Fibroblast of lung (primary cell): ENCODE data around the gene EML3. TPM values are rescaled to one million over a fixed set of nuclear protein-coding genes. Genes with fewer than 3 reads are reported as not detected.

Experiments used
- DNase-seq, 2 donors: peaks; one replicate each; pipeline versions ENCODE4 v3.0.0 to v3.0.0-alpha.2; 2010; ENCODE audit warnings: low read depth in 2 of 2
- H2AFZ ChIP-seq: 2 replicates; pipeline ENCODE4 v1.5.1; 2012; ENCODE audit warnings: low read length, control low read depth, inconsistent platforms
- H3K27ac ChIP-seq: 2 replicates; pipeline ENCODE4 v1.5.1; 2011; ENCODE audit warnings: low read length, control low read depth; ENCODE audit not compliant: insufficient read depth
- H3K27me3 ChIP-seq: 2 replicates; pipeline ENCODE4 v1.5.1; 2011; ENCODE audit warnings: mild to moderate bottlenecking, low read length; ENCODE audit not compliant: control insufficient read depth, insufficient read depth
- H3K36me3 ChIP-seq: 2 replicates; pipeline ENCODE4 v1.5.1; 2011; ENCODE audit warnings: low read length; ENCODE audit not compliant: control insufficient read depth, insufficient read depth
- H3K4me1 ChIP-seq: 2 replicates; pipeline ENCODE4 v1.5.1; 2011; ENCODE audit warnings: low read length; ENCODE audit not compliant: control insufficient read depth, insufficient read depth; ENCODE audit errors: extremely low read depth
- H3K4me2 ChIP-seq: 2 replicates; pipeline ENCODE4 v1.5.1; 2011; ENCODE audit warnings: low read length, control low read depth; ENCODE audit not compliant: insufficient read depth; ENCODE audit errors: extremely low read depth
- H3K4me3 ChIP-seq, 4 experiments: fragments of 200-600 bp in 1 of 4; sonication (generic) in 1 of 4; replicated peaks in 1 of 4; 2 replicates each; pipeline ENCODE4 v1.5.1; 2011 to 2016; ENCODE audit warnings: low read length in 4 of 4, low read depth in 3 of 4, mild to moderate bottlenecking in 3 of 4, control low read depth in 2 of 4, inconsistent platforms in 1 of 4, mixed read lengths in 1 of 4; ENCODE audit not compliant: insufficient read depth in 1 of 4; ENCODE audit errors: control extremely low read depth in 1 of 4
- H3K79me2 ChIP-seq: 2 replicates; pipeline ENCODE4 v1.5.1; 2012; ENCODE audit warnings: mild to moderate bottlenecking, low read length, inconsistent platforms; ENCODE audit not compliant: control insufficient read depth, insufficient read depth
- H3K9ac ChIP-seq: 2 replicates; pipeline ENCODE4 v1.5.1; 2011; ENCODE audit warnings: mild to moderate bottlenecking, low read length, control low read depth; ENCODE audit not compliant: insufficient read depth
- H3K9me3 ChIP-seq: 2 replicates; pipeline ENCODE4 v1.5.1; 2012; ENCODE audit warnings: low read depth, low read length; ENCODE audit not compliant: control insufficient read depth, insufficient read depth
- H4K20me1 ChIP-seq: 2 replicates; pipeline ENCODE4 v1.5.1; 2011; ENCODE audit warnings: low read length; ENCODE audit not compliant: control insufficient read depth, insufficient read depth; ENCODE audit errors: extremely low read depth
- CTCF ChIP-seq, 2 donors: IDR thresholded peaks in 1 of 2; conservative IDR thresholded peaks in 1 of 2; 1 replicate in 1 of 2; 2 replicates in 1 of 2; pipeline ENCODE4 v1.5.1; 2011 to 2012; ENCODE audit warnings: low read length in 2 of 2, control low read depth in 1 of 2, inconsistent platforms in 1 of 2, low read depth in 1 of 2, mild to moderate bottlenecking in 1 of 2
- EZH2 ChIP-seq: IDR thresholded peaks from 2 replicates; pipeline ENCODE4 v1.5.1; 2012; ENCODE audit warnings: low read length, control low read depth, mild to moderate bottlenecking; ENCODE audit errors: missing control alignments
- polyA plus RNA-seq, 2 donors: library from polyadenylated mRNA; depleted of rRNA in 1 of 2; stranded (reverse) in 1 of 2; unstranded in 1 of 2; fragments of >200 nt; gene quantifications; 2 replicates each; pipeline ENCODE4 v1.2.1, GENCODE V29; 2011 to 2012; ENCODE audit warnings: missing spikeins in 1 of 2
- total RNA-seq: library from RNA; depleted of rRNA; stranded (reverse); fragments of >200 nt; gene quantifications from 2 replicates; pipeline ENCODE4 v1.2.1, GENCODE V29; 2014

EML3 gene
- total and polyA plus RNA-seq, 2 donors (not counting 1 experiment from before 2014, with no cell fraction given) = 20.5 to 22.6 TPM

DNA sequence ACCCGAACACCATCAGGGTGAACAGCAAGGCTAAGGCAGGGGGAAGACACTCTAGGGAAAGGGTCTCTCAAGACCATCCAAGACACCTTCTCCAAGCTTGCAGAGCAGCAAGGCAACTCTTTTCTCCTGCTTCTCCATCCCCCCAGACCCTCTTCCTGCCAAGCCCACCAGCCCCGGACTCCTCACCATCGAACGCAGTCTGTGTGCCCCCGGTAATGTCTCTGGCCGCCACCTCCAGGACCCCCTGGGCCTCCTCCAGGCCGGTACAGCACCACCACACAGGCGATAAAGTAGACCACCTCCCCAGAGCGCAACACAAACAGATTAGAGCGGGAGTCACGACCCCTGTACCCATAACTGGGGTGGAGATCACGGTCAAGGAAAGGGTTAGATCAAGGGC lies 3.8 kb downstream of the EML3 start:
- no peaks in the 10 kb centered on the region for H3K79me2 ChIP-seq
- no peaks in the 10 kb centered on the region for H4K20me1 ChIP-seq
- no peaks in the 10 kb centered on the region for H3K9me3 ChIP-seq
- H3K4me3 ChIP-seq = no peak overlapping the region
- H3K27me3 ChIP-seq = no peaks in the 10 kb centered on the region
- H3K36me3 ChIP-seq = peaks cover 9% of the 10 kb centered on the region
- H3K4me1 ChIP-seq = peaks cover 12% of the 10 kb centered on the region
- no peak for DNase-seq
- no peak for TF ChIP-seq EZH2
- no peak for TF ChIP-seq CTCF (conservative IDR thresholded peaks at IDR 0.05 in 1 of 2, IDR thresholded peaks at IDR 0.05 in 1 of 2; ENCODE audit: low read depth in 1 of 2, low read length in 2 of 2)
- H3K9ac ChIP-seq = no peak overlapping the region
- no peak overlapping the region for H2AFZ ChIP-seq
- H3K27ac ChIP-seq = no peak overlapping the region
- H3K4me2 ChIP-seq = no peak overlapping the region

- H3K79me2 ChIP-seq = no peaks in the 10 kb centered on the region
- no peak for TF ChIP-seq EZH2
- peaks cover 6% of the 10 kb centered on the region for H3K4me1 ChIP-seq
- H4K20me1 ChIP-seq = no peaks in the 10 kb centered on the region
- H3K9me3 ChIP-seq = no peaks in the 10 kb centered on the region
- no peak overlapping the region for H2AFZ ChIP-seq
- H3K27me3 ChIP-seq = no peaks in the 10 kb centered on the region
- H3K4me3 ChIP-seq = no peak overlapping the region
- H3K4me2 ChIP-seq = no peak overlapping the region
- H3K9ac ChIP-seq = no peak overlapping the region
- no peak overlapping the region for H3K27ac ChIP-seq
- H3K36me3 ChIP-seq = peaks cover 9% of the 10 kb centered on the region
- no peak for DNase-seq
Measured at GRCh38 chr11:62607714-62608113, 4.9 kb downstream of the EML3 start.

- Histone ChIP-seq H3K27ac (no peak overlapping the region), H3K79me2 (peaks cover 6% of the 10 kb centered on the region), H3K36me3 (peaks cover 9% of the 10 kb centered on the region), H3K4me3 (no peak overlapping the region), H3K9ac (no peak overlapping the region), H3K4me2 (no peak overlapping the region), H3K4me1 (peaks cover 4% of the 10 kb centered on the region), H3K27me3 (no peaks in the 10 kb centered on the region), H3K9me3 (no peaks in the 10 kb centered on the region), H4K20me1 (no peaks in the 10 kb centered on the region), H2AFZ (no peak overlapping the region)
- TF ChIP-seq CTCF (conservative IDR thresholded peaks at IDR 0.05 in 1 of 2, IDR thresholded peaks at IDR 0.05 in 1 of 2; ENCODE audit: low read depth in 1 of 2, low read length in 2 of 2) = no peak
- no peak for TF ChIP-seq EZH2
- no peak for DNase-seq
Measured at GRCh38 chr11:62605902-62606301, 6.7 kb downstream of the EML3 start.
